Measurements from ENCODE around the gene UAP1.

The UAP1 gene

DNA sequence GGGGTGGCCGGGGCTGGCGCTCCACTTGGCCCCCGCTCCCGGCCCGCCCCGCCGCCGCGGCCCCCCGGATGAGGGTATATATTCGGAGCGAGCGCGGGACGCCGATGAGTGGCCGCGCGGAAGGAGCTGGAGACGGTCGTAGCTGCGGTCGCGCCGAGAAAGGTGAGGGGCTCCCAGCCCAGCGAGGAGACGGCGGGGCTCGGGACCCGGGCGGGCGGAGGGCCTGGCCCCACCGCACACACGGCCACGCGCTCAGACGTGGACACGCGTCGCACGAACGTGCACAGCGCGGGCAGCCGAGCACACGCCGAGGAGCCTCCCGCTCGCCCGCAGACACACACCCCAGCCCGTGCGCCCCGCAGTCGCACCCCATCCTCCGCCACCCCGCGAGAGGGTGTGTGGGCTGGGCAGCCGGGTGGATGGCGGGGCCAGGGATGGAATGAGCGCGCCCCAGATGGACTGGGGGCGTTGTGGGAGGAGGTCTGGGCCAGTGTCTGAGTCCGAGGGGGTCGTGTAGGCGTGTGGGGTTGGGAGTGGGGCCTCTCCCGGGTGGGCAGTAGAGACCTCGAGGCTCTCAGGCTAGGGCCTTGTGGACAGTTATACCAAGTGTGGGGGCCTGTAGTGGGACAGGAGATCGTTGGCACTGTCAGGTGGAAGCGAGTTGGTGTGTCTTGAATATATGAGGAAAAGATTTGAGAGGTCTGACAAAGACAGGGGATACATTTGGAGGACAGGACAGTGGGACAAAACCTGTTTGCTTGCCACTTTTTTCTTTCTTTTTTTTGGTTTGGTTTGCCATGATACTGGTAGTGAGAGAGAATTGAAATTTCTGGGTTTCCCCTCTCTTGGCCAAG lies at the start of gene UAP1:
Gene UAP1 (plus strand): TSS at position 107 of the 854 bp plus-strand sequence. CDS start 4,347 bp downstream, outside the sequence.
- DNase-seq, result no peak

GRCh38 chr1:162527314-162527713 lies 34.2 kb upstream of the UAP1 start:
- no peak for DNase-seq

DNA sequence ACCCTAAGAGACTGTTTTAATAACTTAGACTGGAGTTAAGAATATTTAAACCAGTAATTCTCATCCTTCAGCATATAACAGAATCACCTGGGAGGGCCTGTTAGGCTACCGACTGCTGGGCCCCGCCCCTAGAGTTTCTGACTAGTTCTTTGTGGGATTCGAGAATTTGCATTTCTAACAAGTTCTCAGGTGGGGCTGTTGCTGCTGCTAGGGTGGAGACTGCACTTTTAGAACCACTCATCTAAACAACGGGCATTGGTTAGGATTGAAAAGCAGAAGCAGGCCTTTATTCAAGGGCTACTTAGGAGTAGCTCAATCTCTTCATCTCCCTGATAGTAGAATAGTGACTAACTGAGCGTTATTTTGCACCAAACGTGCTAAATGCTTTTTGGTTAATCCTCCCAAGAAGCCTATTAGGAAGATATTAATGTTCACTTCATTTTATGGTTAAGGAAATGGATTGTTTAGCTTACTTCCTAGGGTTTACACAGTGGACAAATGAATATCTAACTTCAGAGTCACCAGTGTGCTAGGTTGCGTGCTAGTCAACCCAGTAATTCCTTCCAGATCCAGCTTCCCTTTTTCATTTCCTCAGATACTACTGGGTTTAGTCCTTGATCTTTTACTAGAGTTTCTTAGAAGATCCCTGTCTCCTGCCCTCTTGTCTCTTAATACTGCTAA lies 31.1 kb upstream of the UAP1 start:
- peak; percentile 12 for DNase-seq

GRCh38 chr1:162530988-162531319 lies 30.6 kb upstream of the UAP1 start:
- no peak for DNase-seq

GRCh38 chr1:162535501-162535900 lies 26.0 kb upstream of the UAP1 start:
- no peak for DNase-seq

DNA sequence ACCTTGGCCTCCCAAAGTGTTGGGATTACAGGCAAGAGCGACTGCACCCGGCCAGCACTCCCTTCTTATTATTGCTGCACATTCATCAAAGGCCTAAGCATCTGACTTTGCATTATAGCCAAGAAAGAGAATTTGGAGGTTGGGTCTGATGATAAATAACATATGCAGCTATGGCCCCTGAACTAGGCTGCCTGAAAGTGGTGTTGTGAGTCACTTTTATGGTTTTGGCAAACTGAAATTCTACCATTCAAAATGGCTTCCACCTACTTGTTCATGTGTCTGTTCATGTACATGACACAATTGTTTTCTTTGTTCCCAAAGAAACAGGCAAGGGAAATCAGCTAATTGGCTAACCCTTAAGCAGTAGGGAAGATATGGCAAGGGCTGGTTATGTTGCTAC lies 25.0 kb upstream of the UAP1 start:
- no peak for DNase-seq

DNA sequence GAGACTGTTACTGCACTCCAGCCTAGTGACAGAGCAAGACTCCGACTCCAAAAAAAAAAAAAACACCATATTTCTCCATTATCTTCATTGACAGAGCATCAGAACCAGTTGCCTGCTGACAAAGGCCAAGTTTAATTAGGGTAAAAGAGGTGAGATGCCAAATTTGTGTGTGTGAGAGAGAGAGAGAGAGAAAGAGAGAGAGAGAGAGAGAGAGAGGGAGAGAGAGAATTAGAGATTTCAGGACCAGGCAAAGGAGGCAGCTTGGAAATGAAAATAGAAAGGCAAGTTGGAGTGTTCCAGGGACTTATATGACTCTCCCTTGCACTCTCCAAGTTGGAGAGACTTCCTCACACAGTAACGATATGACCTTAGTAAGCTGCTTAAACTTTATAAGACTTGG lies 24.3 kb upstream of the UAP1 start:
- no peak for DNase-seq

GRCh38 chr1:162538815-162539431 lies 22.6 kb upstream of the UAP1 start:
- DNase-seq, result no peak

DNA sequence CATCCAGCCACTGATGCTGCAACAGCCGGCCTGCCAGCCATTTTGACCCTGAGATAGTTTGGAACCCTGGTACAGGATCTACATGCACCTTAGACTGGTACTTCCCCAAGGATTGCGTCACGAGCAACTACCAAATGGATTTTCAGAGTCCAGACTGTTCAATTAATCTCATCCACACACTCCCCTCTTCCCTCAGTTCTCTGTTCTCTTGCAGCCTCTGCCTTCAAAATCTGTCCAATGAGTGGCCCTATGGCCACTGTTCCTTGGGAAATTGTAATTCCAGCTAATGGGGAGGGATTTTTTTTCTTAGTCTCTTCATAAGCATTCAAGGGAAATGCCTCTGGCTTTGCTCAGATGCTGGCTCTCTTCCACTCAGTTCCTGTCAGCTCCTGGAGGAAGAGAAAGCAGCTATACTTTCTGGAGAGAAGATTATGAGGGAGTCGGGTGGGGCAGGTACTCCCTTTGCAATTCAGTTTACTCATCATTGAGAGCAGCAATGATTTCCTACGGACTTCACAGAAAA lies 19.8 kb upstream of the UAP1 start:
- no peak for DNase-seq

DNA sequence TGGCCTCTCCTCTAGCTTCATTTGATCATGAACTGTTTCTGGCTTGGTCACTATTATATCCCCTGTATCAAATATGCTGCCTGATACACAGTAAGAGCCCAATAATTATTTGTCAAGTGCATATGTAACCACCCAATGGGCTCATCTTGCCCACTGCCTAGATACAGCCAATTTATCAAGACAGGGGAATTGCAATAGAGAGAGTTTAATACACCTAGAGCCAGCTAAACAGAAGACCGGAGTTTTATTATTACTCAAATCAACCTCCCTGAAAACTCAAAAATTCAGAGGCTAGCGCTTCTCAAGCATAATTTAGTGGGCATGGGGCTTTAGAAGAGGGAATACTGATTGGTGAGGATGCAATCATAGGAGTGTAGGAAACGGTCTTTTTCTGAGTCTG lies 18.3 kb upstream of the UAP1 start:
- DNase-seq, result no peak

DNA sequence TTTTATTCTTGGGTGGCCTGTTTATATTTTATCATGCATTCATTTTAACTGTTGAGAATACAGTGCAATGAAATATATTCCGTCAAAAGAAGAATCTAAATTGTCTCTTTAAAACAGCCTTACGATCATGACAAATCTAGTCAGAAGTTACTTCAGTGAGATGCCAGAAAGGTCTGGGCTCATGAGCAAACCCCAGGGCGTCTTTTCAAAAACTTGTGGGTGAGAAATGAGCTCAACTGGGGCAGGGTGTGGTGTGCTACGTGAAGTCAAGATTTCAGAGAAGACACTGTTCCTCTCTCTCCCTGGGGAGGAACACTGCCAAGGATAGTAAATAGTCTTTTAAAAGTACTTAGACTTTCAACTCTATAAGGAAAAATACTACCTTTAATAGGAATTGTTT lies 13.4 kb upstream of the UAP1 start:
- DNase-seq, result peak; percentile 33

- no peak for DNase-seq
Measured at GRCh38 chr1:162549001-162549400, 12.5 kb upstream of the UAP1 start.

- no peak for DNase-seq
Measured at GRCh38 chr1:162550925-162551324, 10.6 kb upstream of the UAP1 start.

GRCh38 chr1:162551969-162552683 lies 9.4 kb upstream of the UAP1 start:
- no peak for DNase-seq

GRCh38 chr1:162552684-162553252 lies 8.8 kb upstream of the UAP1 start:
- no peak for DNase-seq

DNA sequence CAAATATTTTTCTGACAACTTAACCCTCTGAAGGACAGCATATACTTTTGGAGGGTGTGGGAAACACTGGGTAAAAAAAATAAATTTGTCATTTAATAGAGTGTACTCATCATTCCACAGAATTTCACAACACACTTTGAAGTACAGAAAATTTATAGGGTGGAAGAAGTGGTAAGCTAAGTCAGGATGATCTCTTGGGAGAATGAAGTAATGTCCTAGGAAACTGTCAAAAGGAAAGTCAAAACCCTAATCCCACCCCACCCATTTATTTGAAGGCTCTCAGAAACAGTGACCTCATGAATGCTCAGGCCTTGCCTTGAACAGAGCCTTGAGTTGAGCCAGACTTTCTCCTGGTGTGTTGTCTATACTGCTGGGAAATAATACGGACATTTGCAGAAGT lies 7.3 kb upstream of the UAP1 start:
- DNase-seq, result no peak

- no peak for DNase-seq
Measured at GRCh38 chr1:162557536-162557935, 4.0 kb upstream of the UAP1 start.

DNA sequence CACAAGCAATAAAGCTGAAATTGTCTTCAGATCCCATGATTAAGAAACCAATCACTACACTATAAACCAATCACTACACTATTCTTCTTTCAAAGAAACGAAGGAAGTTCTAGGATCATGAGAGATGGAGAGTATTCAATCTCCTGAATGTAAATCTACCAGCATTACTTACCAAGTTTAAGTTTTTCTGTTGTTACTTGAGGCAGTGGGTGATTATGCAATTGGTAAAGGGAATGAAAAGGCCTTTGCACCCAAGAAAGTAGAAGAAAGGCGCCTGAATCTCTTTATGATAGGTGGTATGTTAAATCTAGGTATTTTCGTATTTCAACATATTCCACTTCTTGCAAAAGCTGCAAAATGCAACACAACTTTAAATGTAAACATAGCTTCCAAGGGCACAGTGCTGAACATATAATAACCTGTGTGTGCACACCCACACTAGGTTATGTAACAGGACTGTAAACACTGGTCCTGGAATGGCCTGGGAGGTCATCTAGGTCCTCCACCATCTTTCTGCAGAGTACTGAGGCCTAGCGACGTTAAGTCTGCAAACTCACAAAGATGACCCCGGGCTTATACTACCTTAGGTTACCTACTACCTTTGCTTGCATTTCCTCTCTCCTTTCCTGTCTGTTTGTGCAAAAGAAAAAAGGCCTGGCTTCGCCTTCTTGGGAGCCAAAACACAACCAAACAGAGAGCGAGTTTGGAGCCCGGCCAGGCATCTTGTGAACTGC lies 1.1 kb upstream of the UAP1 start:
- DNase-seq, result no peak

- DNase-seq, result peak; percentile 98
Measured at GRCh38 chr1:162561037-162561615, 396 bp upstream of the UAP1 start.

DNA sequence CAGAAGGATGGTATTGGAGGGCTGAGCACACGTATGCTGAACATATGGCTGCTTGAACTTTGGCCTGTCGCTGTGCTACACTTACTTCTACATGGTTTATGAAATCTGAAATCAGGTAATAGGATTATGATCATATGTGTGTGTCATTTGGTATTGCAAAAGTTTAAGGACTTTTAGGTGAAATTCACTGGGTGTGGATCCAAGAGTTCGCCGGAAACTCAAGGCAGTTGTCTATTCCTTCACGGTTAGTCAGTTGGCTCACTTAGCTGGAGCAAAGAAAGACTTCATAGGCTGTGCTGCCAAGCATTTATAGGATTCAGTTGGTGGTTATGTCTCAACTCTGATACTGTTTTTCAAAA lies 927 bp downstream of the UAP1 start:
- no peak for DNase-seq

DNA sequence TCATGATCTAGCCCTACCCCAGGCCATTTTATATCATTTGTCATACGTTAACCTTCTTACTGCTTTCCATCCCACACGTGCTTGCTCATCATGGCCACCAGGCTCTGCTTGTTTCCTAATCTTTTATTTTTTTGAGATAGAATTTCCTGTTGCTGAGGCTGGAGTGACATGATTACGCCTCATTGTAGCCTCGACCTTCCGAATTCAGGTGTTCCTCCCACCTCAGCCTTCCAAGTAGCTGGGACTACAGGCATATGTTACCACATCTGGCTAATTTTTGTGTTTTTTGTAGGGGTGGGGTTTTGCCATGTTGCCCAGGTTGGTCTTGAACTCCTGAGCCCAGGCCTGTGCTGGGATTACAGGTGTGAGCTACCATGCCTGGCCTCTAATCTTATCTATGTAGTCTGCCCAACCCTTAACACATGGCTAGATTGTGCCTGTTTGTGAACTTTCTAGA lies 3.3 kb downstream of the UAP1 start:
- no peak for DNase-seq

DNA sequence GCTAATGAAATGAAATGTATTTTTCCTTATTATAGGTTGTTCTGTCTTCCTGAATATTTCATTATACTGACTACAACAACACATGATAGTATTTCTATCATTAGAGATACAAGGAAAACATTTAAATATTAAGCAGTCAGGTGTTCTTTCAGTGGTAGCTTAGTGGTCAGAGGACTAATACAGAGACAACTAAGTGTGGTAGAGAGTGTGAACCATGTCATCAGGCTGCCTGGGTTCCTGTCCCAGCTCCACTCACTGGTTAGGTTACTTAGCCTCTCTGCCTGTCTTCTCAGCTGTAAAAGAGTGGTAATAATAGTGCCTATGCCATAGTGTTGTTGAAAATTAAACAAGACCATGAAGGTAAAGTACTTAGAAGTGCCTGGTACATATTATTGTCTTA lies 3.9 kb downstream of the UAP1 start:
- DNase-seq, result no peak
